Mucosa of stomach (tissue), 1 donor: ENCODE data around the gene USF1.
"Not testable (repeated sequence)": the region's sequence is repeated elsewhere in the genome, so short reads cannot be mapped to it uniquely, and the experiment has no call there.

Source experiments
- H3K27me3 ChIP-seq: one replicate; pipeline ENCODE4 v1.7.0; 2013; ENCODE audit warnings: mild to moderate bottlenecking, low read length; ENCODE audit not compliant: control insufficient read depth, insufficient read depth
- H3K36me3 ChIP-seq: one replicate; pipeline ENCODE4 v1.7.0; 2013; ENCODE audit warnings: low read length; ENCODE audit not compliant: control insufficient read depth, insufficient read depth
- H3K4me1 ChIP-seq: one replicate; pipeline ENCODE4 v1.7.0; 2013; ENCODE audit warnings: mild to moderate bottlenecking, low read length; ENCODE audit not compliant: control insufficient read depth, insufficient read depth
- H3K4me3 ChIP-seq: one replicate; pipeline ENCODE4 v1.7.0; 2013; ENCODE audit warnings: low read length
- H3K9ac ChIP-seq: one replicate; pipeline ENCODE4 v1.7.0; 2013; ENCODE audit warnings: mild to moderate bottlenecking, low read length, moderate library complexity
- H3K9me3 ChIP-seq: one replicate; pipeline ENCODE4 v1.7.0; 2013; ENCODE audit warnings: mild to moderate bottlenecking, low read length, moderate library complexity; ENCODE audit not compliant: control insufficient read depth
- donor health status: Pancreatic carcinoma.

USF1 gene

DNA sequence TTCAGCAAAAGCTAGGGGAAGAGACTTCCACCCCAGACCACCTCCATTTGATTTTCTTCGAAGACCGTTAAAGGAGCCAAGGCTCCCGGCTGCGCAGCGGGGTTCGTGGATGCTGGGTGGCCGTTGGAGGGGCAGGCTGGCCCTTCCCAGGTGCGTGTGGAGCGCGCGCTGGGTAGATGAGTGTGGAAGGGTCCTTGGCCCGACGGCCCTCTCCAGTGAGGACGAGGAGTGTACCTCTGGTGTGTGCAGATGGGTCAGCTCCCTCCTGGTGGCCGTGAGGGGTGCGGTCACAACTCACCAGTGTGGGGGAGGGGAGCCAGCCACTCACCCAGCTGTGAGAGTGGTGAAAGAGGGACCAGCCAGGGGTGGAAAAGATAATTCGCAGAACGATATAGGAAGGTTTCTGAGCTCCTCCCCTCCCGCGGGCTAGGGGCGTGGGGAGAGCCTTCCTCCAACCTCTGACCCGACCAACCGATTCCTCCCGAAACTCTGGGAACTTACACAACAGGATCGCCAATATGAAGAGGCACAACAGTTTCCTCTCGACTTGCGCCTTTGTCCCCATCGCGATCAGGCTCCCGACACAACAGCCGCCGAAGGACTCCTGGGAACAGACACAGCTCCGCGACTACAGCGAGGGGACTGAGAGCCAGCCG lies 25.1 kb downstream of the USF1 start, which contains the start of gene F11R:
F11R (minus strand) TSS at position 644 of the 656 bp plus-strand sequence; CDS start at position 565, 79 bp downstream.
- H3K27me3 ChIP-seq = no peaks in the 10 kb centered on the region
- H3K4me1 ChIP-seq = peaks cover 26% of the 10 kb centered on the region
- peak within 1 kb of the TSS; percentile 97 for H3K4me3 ChIP-seq

DNA sequence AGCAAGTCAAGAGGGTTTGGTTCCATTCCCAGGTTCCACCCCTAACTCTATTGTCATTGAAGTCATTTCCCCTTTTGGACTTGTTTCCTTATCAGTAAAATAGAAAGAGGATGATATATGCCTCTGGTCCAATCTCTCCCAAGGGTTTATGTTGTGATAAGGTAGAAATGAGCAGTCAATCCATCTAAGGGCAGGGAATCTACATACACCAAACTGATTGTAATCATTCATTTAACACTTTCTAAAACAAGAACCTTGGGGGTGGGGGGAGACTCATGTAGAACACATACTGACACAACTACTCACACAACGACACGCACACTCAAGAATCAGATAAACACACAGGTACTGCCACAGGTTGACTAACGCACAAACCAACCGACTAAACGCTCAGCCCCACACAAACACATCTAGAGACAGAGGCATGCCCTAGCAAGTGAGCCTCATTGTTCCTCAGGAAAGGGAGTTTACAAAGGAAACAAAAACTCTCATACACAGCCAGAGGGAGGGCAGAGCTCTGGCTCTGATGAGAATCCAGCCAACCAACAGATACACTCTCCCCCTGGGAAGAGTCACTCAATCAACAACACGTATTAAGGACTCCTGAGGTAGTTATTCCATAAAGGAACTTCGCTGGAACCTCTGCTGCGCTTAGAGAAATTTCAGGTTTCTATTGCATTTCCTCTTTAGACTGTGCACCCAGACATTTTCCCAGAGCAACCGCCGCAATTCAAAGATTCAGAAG lies 25.9 kb downstream of the USF1 start:
- H3K27me3 ChIP-seq = no peaks in the 10 kb centered on the region
- H3K4me1 ChIP-seq = peaks cover 26% of the 10 kb centered on the region
- no peaks in the 10 kb centered on the region for H3K36me3 ChIP-seq
- H3K9ac ChIP-seq = peak overlapping the region; percentile 96
- no peaks in the 10 kb centered on the region for H3K9me3 ChIP-seq
- peak overlapping the region; percentile 97 for H3K4me3 ChIP-seq

More for the DNA sequence above, 25.1 kb downstream of the USF1 start, which contains the start of gene F11R:
- no peaks in the 10 kb centered on the region for H3K36me3 ChIP-seq
- peak within 1 kb of the TSS; percentile 96 for H3K9ac ChIP-seq
- H3K9me3 ChIP-seq = no peaks in the 10 kb centered on the region

DNA sequence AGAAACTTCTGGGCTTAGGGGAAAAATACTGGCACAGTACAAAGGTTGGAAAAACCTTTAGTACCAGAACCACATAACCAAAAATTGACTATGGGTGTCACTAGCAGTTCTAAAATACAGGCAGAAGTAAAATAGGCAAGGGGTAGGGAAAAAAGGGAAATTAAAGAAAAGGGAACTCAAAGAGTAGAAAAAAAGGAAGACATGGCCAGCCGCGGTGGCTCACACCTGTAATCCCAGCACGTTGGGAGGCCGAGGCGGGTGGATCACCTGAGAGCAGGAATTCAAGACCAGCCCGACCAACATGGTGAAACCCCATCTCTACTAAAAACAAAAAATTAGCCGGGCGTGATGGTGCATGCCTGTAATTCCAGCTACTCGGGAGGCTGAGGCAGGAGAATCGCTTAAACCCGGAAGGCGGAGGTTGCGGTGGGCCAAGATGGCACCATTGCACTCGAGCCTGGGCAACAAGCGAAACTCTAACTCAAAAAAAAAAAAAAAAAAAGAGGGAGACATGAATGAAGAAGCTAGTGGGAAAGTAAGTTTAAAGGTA lies 26.6 kb downstream of the USF1 start:
- not testable (repeated sequence) for H3K4me3 ChIP-seq, H3K9me3 ChIP-seq, H3K36me3 ChIP-seq, H3K27me3 ChIP-seq
- peak overlapping the region; percentile 18 for H3K9ac ChIP-seq
- H3K4me1 ChIP-seq = peaks cover 32% of the 10 kb centered on the region

DNA sequence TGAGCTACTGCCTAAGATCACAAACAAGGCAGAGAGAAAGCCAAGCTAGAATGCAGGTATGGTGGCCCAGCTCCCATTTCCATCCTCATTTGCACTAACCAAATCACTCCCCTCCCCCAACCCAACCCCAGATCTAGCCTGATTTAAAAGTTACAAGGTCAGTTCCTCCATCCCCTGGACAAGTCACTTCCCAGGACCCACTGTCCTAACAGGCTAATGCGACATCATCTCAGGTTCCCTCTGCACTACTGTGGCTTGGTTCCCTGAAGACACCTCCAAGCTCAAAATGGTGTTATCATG lies 27.2 kb downstream of the USF1 start:
- peak overlapping the region; percentile 18 for H3K9ac ChIP-seq

DNA sequence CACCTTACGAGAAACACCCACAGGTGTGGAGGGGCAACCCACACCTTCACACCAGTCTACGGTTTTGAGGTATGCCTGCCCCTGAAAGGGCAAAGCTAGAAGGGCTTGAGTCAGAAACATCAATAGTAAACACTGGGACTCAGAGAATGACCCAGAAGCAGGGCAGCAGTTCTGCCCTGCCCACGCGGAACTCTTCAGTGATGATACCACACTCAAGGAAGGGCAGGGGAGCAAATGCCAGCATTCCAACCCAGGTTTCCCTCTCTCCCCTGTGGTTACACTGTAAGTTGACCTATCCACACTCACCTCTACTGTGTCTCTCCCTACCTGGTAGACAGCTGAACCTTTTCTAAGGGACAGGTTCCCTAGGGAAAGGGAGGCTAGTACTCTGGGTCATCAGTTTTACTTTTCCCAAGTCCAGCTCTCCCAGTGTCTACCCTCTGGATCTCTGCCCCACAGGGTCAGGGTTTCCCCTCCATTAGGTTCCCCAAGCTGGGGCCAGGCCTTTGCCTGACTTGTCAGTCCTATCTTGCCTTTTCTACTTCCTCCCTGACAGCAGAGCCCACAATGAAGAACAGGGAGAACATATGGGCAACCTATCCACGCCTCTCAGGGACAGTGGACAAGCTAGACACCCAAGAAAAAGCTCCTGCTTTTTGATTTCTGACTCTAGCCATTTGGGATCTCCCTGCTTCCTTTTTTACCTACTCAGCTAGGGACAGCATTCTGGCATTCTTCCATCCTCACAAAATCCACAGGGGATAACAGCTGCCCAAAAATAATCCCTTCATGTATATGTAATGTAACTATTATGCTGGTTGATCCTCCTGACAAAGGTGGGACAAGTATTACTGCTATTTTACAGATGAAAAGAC lies 27.8 kb downstream of the USF1 start:
- peak overlapping the region; percentile 6 for H3K9ac ChIP-seq
- no peaks in the 10 kb centered on the region for H3K36me3 ChIP-seq
- no peaks in the 10 kb centered on the region for H3K9me3 ChIP-seq
- peaks cover 40% of the 10 kb centered on the region for H3K4me1 ChIP-seq
- no peaks in the 10 kb centered on the region for H3K27me3 ChIP-seq
- H3K4me3 ChIP-seq = no peak overlapping the region

More for the DNA sequence above, 27.2 kb downstream of the USF1 start:
- H3K36me3 ChIP-seq = no peaks in the 10 kb centered on the region
- H3K4me1 ChIP-seq = peaks cover 34% of the 10 kb centered on the region
- no peaks in the 10 kb centered on the region for H3K27me3 ChIP-seq
- H3K4me3 ChIP-seq = no peak overlapping the region
- H3K9me3 ChIP-seq = no peaks in the 10 kb centered on the region

DNA sequence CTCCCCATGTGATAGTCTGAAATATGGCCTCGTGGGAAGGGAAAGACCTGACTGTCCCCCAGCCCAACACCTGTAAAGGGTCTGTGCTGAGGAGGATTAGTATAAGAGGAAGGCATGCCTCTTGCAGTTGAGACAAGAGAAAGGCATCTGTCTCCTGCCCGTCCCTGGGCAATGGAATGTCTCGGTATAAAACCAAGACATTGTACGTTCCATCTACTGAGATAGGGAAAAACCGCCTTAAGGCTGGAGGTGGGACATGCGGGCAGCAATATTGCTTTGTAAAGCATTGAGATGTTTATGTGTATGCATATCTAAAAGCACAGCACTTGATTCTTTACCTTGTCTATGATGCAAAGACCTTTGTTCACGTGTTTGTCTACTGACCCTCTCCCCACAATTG lies 28.6 kb downstream of the USF1 start:
- not testable (repeated sequence) for H3K36me3 ChIP-seq, H3K27me3 ChIP-seq, H3K9me3 ChIP-seq, H3K9ac ChIP-seq, H3K4me3 ChIP-seq
- peaks cover 39% of the 10 kb centered on the region for H3K4me1 ChIP-seq

DNA sequence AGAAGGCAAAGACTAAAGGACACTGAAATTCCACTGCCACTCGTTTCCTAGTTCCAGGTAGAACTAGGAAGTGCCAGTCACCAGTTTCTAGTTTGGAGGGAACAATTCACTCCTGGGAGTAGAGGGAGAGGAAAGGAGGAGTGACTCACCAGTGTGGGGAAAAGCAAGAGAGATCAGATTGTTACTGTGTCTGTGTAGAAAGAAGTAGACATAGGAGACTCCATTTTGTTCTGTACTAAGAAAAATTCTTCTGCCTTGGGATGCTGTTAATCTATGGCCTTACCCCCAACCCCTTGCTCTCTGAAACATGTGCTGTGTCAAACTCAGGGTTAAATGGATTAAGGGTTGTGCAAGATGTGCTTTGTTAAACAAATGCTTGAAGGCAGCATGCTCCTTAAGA lies 29.1 kb downstream of the USF1 start:
- not testable (repeated sequence) for H3K4me3 ChIP-seq, H3K36me3 ChIP-seq, H3K9me3 ChIP-seq, H3K27me3 ChIP-seq, H3K9ac ChIP-seq
- peaks cover 39% of the 10 kb centered on the region for H3K4me1 ChIP-seq

DNA sequence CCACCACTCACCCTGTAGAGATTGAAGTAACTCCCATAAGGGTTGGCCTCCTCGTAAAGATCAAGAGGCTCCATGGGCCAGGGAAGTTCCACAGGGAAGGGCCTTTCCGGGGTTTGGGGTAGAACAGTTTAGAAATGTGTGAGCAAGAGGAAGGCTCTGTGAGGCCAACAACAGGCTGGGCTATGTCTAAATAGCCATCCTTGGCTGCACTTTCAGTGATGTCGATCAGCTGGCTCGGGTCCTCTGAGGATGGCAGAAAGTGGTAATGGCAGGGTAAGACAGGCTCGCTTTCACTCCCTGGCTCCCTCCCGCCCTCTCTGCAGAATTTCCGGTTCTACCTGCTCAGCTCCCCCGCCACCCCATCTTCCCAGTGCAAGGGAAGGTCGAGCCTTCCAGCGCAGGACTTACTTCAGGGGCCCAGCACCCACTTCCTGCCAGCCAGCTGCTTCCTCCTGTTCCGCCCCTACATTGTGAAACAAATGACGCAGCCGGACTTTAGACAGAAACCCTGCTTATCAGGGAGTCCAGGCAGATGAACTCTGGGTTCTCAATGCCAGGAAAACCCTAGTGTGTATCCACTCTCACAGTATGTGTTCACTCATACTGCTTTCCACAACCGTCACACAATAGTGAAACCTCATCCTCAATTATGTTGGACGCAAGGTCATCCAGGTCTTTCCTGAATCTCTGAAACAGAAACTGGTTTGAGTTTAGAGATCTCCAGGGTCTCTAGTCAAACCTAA lies 32.1 kb downstream of the USF1 start:
- no peaks in the 10 kb centered on the region for H3K27me3 ChIP-seq
- peak overlapping the region; percentile 63 for H3K9ac ChIP-seq
- peaks cover 43% of the 10 kb centered on the region for H3K4me1 ChIP-seq
- no peak overlapping the region for H3K4me3 ChIP-seq
- H3K9me3 ChIP-seq = no peaks in the 10 kb centered on the region
- no peaks in the 10 kb centered on the region for H3K36me3 ChIP-seq

DNA sequence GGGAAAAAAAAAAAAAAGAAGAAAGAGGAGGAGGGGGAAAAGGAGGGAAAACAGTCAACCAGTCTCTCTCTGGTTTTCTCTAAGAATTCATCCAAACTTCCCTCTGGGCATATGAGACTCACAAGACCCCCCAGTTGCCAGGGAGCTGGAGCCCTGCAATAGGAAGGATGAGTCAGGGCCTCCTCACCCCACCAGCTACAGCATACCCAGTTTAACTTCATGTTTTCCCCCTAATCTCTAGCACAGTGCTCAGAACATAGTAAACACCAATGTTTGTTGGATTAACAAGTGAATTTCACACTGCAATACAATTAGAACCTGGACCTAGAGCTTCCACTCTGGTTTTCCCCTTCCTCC lies 32.7 kb downstream of the USF1 start:
- H3K9me3 ChIP-seq = no peaks in the 10 kb centered on the region

DNA sequence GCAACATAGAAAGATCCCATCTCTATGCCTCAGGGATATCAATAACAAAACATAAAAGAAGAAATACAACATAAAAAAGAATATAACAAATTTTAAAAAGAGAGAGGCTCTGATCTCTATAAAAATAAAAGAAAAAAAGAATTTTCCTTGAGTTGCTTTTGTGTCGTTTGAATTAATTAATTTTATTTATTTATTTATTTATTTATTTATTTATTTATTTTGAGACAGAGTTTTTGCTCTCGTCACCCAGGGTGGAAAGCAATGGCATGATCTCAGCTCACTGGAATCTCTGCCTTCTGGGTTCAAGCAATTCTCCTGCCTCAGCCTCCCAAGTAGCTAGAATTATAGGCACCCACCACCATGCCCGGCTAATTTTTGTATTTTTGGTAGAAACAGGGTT lies 33.4 kb downstream of the USF1 start:
- Histone ChIP-seq H3K4me1 (peaks cover 30% of the 10 kb centered on the region), H3K9me3 (no peaks in the 10 kb centered on the region), H3K9ac (peak overlapping the region; percentile 63), H3K27me3 (no peaks in the 10 kb centered on the region), H3K36me3 (no peaks in the 10 kb centered on the region), H3K4me3 (no peak overlapping the region)

More for the DNA sequence above, 32.7 kb downstream of the USF1 start:
- peak overlapping the region; percentile 63 for H3K9ac ChIP-seq
- peaks cover 37% of the 10 kb centered on the region for H3K4me1 ChIP-seq
- H3K36me3 ChIP-seq = no peaks in the 10 kb centered on the region
- H3K27me3 ChIP-seq = no peaks in the 10 kb centered on the region
- no peak overlapping the region for H3K4me3 ChIP-seq

DNA sequence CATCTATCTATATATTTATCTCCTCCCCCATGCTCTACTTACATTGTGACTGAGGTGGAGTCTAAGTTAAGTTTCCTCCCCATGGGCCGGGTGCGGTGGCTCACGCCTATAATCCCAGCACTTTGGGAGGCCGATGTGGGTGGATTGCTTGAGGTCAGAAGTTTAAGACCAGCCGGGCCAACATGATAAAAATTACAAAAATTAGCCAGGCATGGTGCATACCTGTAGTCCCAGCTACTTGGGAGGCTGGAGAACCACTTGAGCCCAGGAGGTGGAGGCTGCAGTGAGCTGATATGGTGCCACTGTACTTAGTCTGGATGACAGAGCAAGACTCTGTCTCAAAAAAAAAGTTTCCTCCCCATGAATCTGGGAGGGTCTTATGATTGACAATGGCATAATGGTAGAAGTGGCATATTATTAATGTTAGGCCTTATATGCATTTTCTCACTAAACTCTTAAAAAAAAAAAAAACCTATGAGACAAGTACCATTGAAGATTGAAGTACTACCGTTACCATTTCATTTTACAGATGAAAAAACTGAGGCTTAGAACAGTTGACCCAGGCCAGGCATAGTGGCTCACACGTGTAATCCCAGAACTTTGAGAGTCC lies 36.1 kb downstream of the USF1 start:
- Histone ChIP-seq H3K9ac (no peak overlapping the region), H3K4me1 (peaks cover 31% of the 10 kb centered on the region), H3K36me3 (no peaks in the 10 kb centered on the region), H3K27me3 (no peaks in the 10 kb centered on the region), H3K4me3 (no peak overlapping the region), H3K9me3 (no peaks in the 10 kb centered on the region)
